Lung microvascular endothelial cell (primary cell): ENCODE results near the gene SHISAL1. TPM values are rescaled to one million over a fixed set of nuclear protein-coding genes. Genes with fewer than 3 reads are reported as not detected.

Source experiments
- DNase-seq, 2 donors: peaks; one replicate each; pipeline versions ENCODE4 v3.0.0 to v3.0.0-alpha.2; 2010; ENCODE audit warnings: low read depth in 2 of 2
- total RNA-seq: library from RNA; depleted of rRNA; stranded (reverse); fragments of >200 nt; gene quantifications from 2 replicates; pipeline ENCODE4 v1.2.1, GENCODE V29; 2014

The SHISAL1 gene
- total RNA-seq, 1 donor from 2014 or later, result under 0.01 TPM

GRCh38 chr22:44194569-44194968 lies 118.2 kb downstream of the SHISAL1 start:
- no peak for DNase-seq

Other genes starting within 250 kb of the SHISAL1 start
- 0.22 TPM in 1 of 2 replicates, not detected in the other for gene PARVG, start 132.0 kb downstream of the SHISAL1 start, total RNA-seq
- gene RTL6, start 185.3 kb upstream of the SHISAL1 start, total RNA-seq, result 9.6 and 13.7 TPM in 2 replicates